HepG2 (cell line): ENCODE data around the gene KCNQ1OT1.

Experiments used
- TCF7L2 ChIP-seq: IDR thresholded peaks from 2 replicates; pipeline ENCODE4 v1.6.1; 2011; ENCODE audit warnings: mild to moderate bottlenecking, low read depth, low read length, moderate library complexity
- ZNF354B ChIP-seq: sonication (generic); formaldehyde crosslinking; IDR thresholded peaks from 2 replicates; pipeline ENCODE4 v1.8.0; 2022; ENCODE audit warnings: mild to moderate bottlenecking, missing genetic modification reagents
- TF ChIP-seq, protein P1 (sequence below): sonication (generic); formaldehyde crosslinking; IDR thresholded peaks from 2 replicates; pipeline ENCODE4 v1.5.0; 2020; ENCODE audit warnings: mild to moderate bottlenecking, missing genetic modification reagents, moderate library complexity
- TF ChIP-seq, protein P2 (sequence below): sonication (generic); formaldehyde crosslinking; IDR thresholded peaks from 2 replicates; pipeline ENCODE4 v1.4.0; 2020; ENCODE audit warnings: low read depth, missing genetic modification reagents

DNA sequence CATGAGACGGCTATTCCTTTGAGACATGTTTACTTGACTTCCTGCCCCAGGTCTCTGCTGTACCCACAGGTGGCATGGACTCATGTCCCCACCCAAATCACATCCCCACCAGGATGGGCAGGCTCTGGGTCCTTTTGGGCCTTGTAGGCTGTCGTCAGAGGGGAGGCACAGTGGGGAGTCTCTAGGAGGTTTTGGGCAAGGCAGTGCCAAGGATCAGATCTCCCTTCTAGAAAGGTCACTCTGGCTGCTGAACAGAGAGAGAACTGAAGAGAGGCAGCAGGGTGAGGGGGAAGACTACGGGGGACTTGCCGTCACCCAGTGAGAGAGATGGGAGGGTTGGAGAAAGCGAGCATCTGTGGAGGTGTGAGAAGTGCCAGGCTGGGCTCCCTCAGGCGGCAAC, 4.6 kb upstream of the KCNQ1OT1 start:
- TF ChIP-seq, protein P1, sequence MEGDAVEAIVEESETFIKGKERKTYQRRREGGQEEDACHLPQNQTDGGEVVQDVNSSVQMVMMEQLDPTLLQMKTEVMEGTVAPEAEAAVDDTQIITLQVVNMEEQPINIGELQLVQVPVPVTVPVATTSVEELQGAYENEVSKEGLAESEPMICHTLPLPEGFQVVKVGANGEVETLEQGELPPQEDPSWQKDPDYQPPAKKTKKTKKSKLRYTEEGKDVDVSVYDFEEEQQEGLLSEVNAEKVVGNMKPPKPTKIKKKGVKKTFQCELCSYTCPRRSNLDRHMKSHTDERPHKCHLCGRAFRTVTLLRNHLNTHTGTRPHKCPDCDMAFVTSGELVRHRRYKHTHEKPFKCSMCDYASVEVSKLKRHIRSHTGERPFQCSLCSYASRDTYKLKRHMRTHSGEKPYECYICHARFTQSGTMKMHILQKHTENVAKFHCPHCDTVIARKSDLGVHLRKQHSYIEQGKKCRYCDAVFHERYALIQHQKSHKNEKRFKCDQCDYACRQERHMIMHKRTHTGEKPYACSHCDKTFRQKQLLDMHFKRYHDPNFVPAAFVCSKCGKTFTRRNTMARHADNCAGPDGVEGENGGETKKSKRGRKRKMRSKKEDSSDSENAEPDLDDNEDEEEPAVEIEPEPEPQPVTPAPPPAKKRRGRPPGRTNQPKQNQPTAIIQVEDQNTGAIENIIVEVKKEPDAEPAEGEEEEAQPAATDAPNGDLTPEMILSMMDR (CRISPR knock-in tag): no peak
- TF ChIP-seq TCF7L2 (no peak), ZNF354B (CRISPR knock-in tag) (no peak)
- TF ChIP-seq, protein P2, sequence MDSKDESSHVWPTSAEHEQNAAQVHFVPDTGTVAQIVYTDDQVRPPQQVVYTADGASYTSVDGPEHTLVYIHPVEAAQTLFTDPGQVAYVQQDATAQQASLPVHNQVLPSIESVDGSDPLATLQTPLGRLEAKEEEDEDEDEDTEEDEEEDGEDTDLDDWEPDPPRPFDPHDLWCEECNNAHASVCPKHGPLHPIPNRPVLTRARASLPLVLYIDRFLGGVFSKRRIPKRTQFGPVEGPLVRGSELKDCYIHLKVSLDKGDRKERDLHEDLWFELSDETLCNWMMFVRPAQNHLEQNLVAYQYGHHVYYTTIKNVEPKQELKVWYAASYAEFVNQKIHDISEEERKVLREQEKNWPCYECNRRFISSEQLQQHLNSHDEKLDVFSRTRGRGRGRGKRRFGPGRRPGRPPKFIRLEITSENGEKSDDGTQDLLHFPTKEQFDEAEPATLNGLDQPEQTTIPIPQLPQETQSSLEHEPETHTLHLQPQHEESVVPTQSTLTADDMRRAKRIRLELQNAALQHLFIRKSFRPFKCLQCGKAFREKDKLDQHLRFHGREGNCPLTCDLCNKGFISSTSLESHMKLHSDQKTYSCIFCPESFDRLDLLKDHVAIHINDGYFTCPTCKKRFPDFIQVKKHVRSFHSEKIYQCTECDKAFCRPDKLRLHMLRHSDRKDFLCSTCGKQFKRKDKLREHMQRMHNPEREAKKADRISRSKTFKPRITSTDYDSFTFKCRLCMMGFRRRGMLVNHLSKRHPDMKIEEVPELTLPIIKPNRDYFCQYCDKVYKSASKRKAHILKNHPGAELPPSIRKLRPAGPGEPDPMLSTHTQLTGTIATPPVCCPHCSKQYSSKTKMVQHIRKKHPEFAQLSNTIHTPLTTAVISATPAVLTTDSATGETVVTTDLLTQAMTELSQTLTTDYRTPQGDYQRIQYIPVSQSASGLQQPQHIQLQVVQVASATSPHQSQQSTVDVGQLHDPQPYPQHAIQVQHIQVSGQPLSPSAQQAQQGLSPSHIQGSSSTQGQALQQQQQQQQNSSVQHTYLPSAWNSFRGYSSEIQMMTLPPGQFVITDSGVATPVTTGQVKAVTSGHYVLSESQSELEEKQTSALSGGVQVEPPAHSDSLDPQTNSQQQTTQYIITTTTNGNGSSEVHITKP: no peak
